ENCODE data around the gene SLC38A5.

The SLC38A5 gene

GRCh38 chrX:48460031-48460430 is 10.0 kb downstream of the SLC38A5 start:
- no peak for ATAC-seq
- TF ChIP-seq OSR1 (CRISPR knock-in tag; IDR thresholded peaks at IDR 0.05): no peak
- TF ChIP-seq ZC3H10 (CRISPR knock-in tag; IDR thresholded peaks at IDR 0.05): no peak
- no peak for TF ChIP-seq ESRRG (CRISPR knock-in tag; IDR thresholded peaks at IDR 0.05)
- TF ChIP-seq ZFP3 (CRISPR knock-in tag; IDR thresholded peaks at IDR 0.05): no peak
- TF ChIP-seq RARB (CRISPR knock-in tag; IDR thresholded peaks at IDR 0.05): no peak
- TF ChIP-seq CSRNP3 (CRISPR knock-in tag; IDR thresholded peaks at IDR 0.05): no peak
- no peak for TF ChIP-seq ARNTL (CRISPR knock-in tag; IDR thresholded peaks at IDR 0.05; ENCODE audit: borderline replicate concordance, low read depth)
- TF ChIP-seq BACH2 (CRISPR knock-in tag; IDR thresholded peaks at IDR 0.05; ENCODE audit: borderline replicate concordance): no peak
- TF ChIP-seq CREB5 (CRISPR knock-in tag; IDR thresholded peaks at IDR 0.05; ENCODE audit: low read depth): no peak

GRCh38 chrX:48459483-48459882 is 10.6 kb downstream of the SLC38A5 start:
- TF ChIP-seq TSHZ2 (CRISPR knock-in tag; IDR thresholded peaks at IDR 0.05) (no peak), BACH2 (CRISPR knock-in tag; IDR thresholded peaks at IDR 0.05; ENCODE audit: borderline replicate concordance) (no peak), ZFP30 (CRISPR knock-in tag; IDR thresholded peaks at IDR 0.05) (no peak), TCF4 (CRISPR knock-in tag; IDR thresholded peaks at IDR 0.05; ENCODE audit: borderline replicate concordance) (no peak), GLIS3 (CRISPR knock-in tag; IDR thresholded peaks at IDR 0.05) (no peak), TOX (CRISPR knock-in tag; IDR thresholded peaks at IDR 0.05; ENCODE audit: borderline replicate concordance) (no peak), ZFP3 (CRISPR knock-in tag; IDR thresholded peaks at IDR 0.05) (no peak), SNAI2 (CRISPR knock-in tag; IDR thresholded peaks at IDR 0.05) (no peak), ZNF8 (CRISPR knock-in tag; IDR thresholded peaks at IDR 0.05) (no peak)
- ATAC-seq: no peak

GRCh38 chrX:48458711-48459110 is 11.3 kb downstream of the SLC38A5 start:
- TF ChIP-seq TSHZ2 (CRISPR knock-in tag; IDR thresholded peaks at IDR 0.05) (no peak), ARNTL (CRISPR knock-in tag; IDR thresholded peaks at IDR 0.05; ENCODE audit: borderline replicate concordance, low read depth) (no peak), OSR1 (CRISPR knock-in tag; IDR thresholded peaks at IDR 0.05) (no peak), ZNF565 (CRISPR knock-in tag; conservative IDR thresholded peaks at IDR 0.05; ENCODE audit: low read depth) (no peak), ESRRG (CRISPR knock-in tag; IDR thresholded peaks at IDR 0.05) (no peak), PPARA (CRISPR knock-in tag; IDR thresholded peaks at IDR 0.05; ENCODE audit: borderline replicate concordance) (no peak), TOX (CRISPR knock-in tag; IDR thresholded peaks at IDR 0.05; ENCODE audit: borderline replicate concordance) (no peak), CSDC2 (CRISPR knock-in tag; IDR thresholded peaks at IDR 0.05) (no peak), GLIS3 (CRISPR knock-in tag; IDR thresholded peaks at IDR 0.05) (no peak), ZNF8 (CRISPR knock-in tag; IDR thresholded peaks at IDR 0.05) (no peak), ZFP30 (CRISPR knock-in tag; IDR thresholded peaks at IDR 0.05) (no peak), RARB (CRISPR knock-in tag; IDR thresholded peaks at IDR 0.05) (no peak), CREB5 (CRISPR knock-in tag; IDR thresholded peaks at IDR 0.05; ENCODE audit: low read depth) (no peak), BACH2 (CRISPR knock-in tag; IDR thresholded peaks at IDR 0.05; ENCODE audit: borderline replicate concordance) (no peak), ISL1 (CRISPR knock-in tag; IDR thresholded peaks at IDR 0.05) (no peak), POU6F1 (CRISPR knock-in tag; IDR thresholded peaks at IDR 0.05; ENCODE audit: borderline replicate concordance, low read depth) (no peak), ZC3H10 (CRISPR knock-in tag; IDR thresholded peaks at IDR 0.05) (no peak), ZFP3 (CRISPR knock-in tag; IDR thresholded peaks at IDR 0.05) (no peak)
- no peak; the same call in 2 of the 3 replicates for ATAC-seq
